ENCODE data around the gene SMDT1.
"Not testable (repeated sequence)": the region's sequence is repeated elsewhere in the genome, so short reads cannot be mapped to it uniquely, and the experiment has no call there.

SMDT1 gene

DNA sequence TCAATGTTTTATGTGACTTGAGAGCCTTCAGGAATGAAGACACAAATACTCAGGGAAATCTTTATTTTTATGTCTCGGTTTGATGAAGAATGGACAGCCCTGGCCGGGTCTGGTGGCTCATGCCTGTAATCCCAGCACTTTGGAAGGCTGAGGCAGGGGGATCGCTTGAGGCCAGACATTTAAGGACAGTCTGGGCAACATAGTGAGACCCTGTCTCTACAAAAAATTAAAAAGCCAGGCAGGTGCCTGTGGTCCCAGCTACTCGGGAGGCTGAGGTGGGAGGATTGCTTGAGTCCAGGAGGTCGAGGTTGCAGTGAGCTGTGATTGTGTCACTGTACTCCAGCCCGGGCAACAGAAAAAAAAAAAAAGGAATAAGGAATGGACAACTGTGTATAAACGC lies 8.0 kb upstream of the SMDT1 start:
- DNase-seq: not testable (repeated sequence)

DNA sequence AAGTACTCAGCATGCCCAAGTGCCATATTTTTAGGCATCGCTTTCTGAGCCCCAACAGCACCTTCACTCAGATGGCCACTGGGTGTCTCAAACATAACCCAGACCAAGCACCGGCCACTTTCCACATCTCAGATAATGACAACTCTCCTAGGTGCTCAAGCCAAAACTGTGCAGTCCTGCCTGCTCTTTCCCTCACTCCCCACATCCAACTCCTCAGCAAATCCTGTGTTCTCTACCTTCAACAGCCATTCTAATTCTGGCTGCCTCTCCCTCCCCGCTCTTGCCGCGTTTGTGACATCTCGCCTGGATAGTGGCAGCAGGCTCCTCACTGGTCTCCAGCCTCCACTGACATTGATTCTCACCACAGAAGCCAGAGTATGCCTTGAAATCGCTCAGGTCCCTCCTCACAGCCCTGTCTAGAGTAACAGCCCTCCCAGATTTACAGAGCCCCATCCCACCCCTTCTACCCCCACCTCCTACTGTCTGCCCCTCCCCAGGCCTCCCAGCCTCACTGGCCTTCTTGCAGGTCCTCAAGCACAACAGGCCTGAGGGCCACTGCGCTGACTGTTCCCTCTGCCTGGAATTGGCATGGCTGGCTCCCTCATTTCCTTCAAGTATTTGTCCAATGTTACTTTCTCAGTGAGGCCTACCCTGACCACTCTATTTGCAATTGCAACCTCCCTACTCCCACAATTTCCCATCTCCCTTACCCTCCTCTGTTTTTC lies 6.7 kb upstream of the SMDT1 start:
- no peak for DNase-seq

DNA sequence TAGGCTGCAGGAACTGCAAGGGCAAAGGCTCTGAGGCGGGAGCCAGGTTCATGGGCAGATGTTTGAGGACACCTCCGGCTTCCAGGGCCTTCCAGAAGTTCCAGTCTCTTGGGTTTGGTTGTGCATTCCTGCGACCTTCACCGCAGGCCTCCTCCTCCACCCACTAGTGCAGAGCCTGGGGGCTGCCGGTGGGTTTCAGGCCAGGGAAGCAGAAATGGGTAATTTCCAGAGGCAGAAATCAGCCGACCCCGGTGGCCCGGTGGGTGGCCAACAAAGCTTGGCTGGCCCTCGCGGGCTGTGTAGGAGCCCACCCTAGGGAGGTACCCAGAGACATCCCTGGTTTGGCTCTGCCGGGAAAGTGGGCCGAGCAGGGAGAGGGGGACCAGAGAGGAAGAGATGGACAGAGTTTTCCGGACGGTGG lies 5.9 kb upstream of the SMDT1 start:
- no peak for DNase-seq

DNA sequence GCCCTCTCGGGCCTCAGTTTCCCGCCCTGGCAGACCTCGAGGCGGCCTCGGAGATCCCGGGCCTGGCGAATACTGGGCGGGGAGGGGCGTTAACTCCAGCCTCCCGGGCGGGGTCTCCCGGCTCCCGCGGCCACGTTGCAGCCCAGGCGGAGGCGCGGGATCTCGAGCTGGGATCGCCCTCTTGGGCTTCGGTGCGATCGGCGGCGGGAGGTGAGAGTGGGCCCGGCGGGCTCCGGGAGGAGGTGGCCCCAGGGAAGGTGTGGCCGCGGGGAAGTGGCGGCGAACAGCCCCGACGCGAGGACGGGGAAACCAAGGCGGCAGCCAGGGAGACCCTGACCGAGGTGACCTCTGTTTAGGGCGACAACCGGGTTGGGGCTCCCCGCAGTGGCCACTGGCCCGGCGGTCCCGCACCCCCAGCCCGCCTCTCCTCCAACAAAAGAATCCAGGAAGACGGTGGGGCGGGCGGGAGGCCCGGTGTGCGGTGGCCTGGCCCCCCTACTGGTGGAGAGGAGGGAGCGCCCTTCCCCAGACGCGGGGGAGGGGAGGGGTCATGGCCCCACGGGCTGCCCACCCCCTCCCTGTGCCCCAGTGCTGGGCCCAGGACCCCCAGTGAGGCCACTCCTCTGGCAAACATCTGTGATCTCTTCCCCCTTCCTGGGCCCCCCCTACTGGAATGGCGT lies 5.2 kb upstream of the SMDT1 start, which contains the start of gene PHETA2:
PHETA2 (plus strand) TSS at position 117 of the 680 bp plus-strand sequence. CDS start 3,046 bp downstream, outside the sequence.
- no peak for DNase-seq

DNA sequence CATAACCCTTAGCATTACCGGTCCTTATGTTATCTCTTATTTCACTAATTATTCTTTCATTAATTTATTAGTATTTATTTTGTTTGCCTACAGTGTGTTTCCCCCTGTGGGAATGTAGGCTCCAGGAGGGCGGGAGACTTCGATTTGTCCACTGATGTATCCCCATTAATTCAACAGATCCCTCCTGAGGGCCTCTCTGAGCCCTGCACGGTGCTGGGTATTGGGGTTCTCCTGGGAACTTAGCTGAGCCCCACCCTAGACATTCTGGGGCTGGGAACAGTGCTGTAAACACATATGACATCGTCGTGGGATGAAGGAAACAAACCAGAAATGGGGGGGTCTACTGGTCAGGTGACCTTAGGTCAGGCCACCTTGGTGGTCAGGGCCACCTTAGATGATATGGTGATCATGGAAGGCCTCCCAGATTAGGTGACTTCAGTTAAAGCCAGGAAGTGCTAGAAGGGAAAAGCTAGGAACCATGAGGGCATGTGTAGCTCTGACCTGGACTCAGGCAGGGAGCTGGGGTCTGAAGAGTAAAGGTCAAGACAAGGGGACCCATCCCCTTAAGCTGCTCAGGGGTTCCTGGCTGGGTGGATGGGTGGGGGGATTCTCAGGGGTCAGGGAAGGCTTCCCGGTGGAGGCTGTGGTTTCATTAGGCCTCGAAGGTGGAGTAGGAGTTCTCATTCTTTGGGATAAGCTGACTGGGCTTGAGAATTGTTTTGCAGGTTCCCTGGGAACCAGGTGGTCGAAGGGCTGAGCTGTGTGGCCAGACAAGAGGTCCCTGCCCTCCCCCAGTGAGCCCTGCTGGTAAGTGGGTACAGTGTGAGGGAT lies 4.4 kb upstream of the SMDT1 start:
- no peak for DNase-seq

DNA sequence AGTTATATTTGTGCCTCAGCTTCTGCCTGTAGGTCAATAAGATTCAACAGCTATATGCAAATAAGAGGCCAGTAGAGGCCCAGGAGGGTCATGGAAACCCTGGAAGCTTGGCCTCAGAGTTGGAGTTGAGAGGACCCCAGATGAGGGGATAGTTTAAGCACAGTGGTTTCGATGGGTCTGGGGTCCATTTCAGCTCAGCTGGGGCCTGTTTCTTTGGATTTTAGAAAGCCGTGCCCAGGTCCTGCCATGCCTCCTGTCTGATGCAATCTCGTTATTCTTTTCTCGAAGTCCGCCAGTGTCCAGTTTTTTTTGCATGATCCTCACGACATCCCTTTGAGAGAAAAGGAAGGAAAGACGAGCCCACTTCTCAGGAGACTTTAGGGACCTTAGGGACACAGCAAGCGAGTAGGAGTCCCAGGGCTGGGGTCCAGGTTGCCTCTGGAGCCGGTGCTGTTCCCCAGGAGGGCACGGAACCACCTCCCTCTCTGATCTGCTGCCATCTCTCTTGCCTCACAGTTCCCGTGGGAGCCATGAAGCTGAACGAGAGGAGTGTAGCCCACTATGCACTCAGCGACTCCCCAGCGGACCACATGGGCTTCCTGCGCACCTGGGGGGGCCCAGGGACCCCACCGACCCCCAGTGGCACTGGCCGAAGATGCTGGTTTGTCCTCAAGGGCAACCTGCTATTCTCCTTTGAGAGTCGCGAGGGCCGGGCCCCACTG lies 2.6 kb upstream of the SMDT1 start:
- DNase-seq: no peak

DNA sequence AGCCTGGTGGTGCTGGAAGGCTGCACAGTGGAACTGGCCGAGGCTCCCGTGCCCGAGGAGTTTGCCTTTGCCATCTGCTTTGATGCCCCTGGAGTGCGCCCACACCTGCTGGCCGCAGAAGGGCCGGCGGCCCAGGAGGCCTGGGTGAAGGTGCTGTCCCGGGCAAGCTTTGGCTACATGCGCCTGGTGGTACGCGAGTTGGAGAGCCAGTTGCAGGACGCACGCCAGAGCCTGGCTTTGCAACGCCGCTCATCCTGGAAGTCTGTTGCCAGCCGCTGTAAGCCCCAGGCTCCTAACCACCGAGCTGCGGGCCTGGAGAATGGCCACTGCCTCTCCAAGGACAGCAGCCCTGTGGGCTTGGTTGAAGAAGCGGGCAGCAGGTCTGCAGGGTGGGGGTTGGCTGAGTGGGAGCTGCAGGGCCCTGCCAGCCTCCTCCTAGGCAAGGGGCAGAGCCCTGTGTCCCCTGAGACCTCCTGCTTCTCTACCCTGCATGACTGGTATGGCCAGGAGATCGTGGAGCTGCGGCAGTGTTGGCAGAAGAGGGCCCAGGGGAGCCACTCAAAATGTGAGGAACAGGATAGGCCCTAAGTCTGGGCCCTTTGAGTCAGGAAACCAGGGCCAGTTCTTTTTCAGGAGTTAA lies 1.9 kb upstream of the SMDT1 start:
- no peak for DNase-seq

DNA sequence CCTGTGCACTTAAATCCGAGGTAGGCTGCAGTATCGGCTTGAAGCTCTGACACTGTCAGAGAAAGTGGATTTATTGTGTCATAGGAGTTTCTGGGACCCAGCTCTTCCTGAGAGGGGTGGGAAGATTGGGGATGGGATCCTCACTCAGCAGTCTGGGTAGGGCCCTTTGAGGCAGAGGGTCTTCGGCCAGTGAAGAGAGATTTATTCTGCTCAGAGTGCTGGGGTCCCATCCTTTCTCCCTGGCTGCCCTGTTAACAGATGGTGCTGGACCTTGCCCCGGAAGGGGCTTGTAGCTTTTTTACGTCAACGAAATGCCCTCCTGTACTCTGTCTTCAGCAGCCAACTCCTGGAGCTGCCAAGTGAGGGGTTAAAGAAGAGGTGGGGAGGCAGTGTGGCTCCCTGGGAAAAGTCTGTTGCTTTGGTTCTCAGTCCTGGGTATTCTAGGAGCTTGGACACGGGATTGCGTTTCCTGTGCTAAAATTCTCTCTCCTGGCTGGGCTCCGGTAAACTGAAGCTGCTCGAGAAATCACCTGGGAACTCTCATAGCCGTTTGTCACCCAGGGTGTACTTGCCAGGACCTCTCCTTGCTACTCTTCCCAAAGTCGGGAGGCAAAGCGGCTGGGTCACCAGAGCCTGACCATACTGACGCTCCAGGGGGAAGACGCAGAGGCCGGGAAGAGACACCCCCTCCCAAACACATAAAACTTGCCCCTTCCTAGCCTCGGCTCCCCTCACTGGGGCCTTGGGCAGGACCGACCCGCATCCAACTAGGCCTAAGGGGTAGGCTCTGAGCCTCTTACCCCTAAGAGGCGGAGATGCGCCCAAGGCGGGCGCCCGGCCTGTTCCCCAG lies 806 bp upstream of the SMDT1 start:
- no peak for DNase-seq

DNA sequence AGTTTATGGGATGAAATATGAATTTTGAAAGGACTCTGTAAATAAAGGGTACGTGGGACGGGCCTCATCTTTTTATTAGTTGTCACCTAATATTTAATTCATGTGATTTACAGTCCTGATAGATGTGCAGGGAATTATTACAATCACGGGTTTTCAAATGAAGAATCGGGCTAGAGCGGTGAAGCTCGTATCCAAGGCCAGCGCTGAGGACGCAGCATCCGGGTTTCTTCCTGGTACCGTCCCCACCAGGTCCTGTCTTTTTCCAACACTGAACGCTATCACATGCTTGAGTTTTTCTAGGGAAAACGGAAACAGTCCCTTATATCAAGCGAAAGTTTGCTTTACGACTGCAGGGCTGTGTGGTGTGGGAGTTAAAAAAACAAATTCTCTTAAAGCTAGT lies 787 bp downstream of the SMDT1 start:
- peak; percentile 45 for DNase-seq

DNA sequence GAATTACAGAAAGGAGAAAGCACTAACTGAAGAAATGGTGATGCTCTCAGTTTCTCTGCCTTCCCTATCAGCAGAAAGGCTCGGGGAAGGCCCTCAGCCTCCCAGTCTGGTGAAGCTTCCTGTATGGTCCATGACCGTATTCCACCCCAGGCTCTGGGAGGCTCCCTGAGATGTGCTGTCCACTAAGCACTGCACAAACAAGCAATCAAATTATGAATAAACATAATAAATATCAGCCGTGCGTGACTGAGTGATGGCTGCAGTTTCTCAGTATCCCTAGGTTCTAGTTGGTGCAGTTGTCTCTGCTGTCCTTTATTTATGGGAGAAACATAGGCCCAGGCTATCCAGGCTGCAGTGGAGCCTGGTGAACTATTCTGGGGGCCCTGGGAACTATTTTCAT lies 3.6 kb downstream of the SMDT1 start:
- no peak for DNase-seq

DNA sequence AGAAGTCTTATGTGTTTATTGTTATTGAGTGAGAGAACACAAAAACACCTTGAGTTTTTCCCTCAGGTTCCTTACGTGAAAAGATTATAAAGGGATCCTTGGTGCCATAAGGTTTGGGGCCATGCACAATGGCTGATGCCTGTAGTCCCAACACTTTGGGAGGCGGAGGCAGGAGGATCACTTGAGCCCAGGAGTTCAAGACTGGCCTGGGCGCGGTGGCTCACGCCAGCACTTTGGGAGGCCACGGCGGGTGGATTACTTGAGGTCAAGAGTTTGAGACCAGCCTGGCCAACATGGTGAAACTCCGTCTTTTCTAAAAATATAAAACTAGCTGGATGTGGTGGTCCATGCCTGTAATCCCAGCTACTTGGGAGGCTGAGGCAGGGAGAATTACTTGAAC lies 5.4 kb downstream of the SMDT1 start:
- DNase-seq: no peak

DNA sequence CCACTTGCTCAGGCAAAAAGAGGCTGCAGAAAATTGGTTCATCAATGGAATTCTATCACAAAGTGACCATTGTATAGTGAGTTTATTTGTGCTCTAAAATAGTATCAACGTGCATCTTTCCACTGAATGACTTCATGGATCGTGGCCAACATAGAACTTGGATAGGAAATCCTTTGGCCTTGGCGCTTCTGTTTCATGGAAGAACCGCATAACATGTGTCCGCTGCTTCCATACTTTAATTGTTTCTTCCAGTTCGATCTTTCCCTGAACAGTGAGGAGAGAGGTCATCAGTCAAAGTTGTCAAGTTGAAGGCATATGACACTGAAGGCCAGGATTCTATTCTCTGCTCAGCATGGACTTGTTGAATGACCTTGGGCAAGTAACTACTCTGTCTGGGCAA lies 6.6 kb downstream of the SMDT1 start:
- DNase-seq: no peak

DNA sequence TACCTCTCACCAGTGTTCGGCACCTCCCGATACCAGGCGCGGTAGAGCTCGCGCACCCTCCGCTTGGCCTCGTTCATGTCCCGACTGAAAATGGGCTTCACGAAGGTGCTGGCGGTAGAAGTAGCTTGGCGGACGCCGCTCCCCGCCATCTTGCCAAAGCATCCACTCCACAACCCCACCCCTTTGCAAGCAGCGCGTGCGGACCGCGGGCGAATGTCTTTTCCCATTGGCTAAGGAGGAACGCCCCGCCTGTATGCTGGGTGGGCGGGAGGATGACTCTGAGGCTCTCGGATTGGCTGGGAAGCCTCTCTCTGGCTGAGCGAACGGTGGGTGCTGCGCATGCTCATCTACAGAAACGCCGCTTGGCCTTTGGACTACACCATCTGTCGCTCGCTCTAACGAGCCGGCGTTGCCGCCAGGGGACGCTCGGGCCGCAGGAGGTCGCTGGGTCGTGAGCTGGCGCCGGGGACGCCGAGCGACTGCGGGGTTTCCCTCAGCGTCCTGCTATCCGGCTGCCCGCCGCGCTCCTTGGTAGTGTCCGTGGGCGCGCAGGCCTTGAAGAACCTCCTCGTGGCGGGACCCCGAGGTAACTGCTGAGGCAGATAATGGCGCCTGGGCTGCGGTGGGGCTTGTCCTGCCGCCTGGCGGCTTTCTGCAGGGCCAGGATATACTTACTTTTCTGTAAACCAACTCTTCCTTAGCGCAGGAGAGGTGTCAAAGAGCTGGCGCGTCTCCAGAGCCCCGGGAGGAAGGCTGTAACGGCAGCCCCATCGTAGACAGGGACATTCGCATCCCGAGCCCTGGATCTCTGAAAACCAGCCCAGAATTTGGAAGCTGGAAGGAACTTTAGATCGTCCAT lies 11.3 kb downstream of the SMDT1 start, which contains the start of gene NDUFA6:
NDUFA6 (minus strand) TSS at position 177 of the 859 bp plus-strand sequence; CDS start at position 149, 28 bp downstream.
- peak; percentile 97 for DNase-seq

DNA sequence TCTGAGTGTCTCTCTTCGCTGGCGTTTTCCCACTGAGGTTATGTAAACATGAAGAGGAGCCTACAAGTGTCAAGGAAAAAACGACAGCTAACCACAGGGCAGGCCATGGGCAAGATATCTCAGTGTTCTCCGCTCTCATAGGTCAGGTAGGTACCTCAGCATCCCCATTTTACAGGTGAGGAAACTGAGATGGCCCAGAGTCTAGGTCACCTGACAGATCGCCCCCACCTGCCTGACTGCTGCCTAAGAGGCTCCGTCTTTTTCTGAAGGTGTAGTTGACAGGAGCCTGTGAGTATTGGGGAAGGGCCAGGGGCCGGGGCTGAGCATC lies 11.9 kb downstream of the SMDT1 start:
- DNase-seq: no peak

DNA sequence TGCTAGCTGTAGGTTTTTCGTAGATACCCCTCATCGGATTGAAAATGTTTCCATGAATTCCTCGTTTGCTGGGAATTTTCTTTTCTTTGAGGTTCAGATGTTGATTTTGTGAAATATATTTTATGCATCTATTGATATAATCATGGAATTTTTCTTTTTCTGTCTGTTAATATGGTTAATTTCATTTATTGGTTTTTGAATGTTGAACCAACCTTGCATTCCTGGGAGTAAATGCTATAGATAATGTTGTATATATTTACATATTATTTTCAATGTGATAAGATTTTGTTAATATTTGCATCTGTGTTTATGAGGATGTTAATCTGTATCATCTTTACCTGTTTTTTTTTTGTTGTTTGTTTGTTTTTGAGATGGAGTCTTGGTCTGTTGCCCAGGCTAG lies 21.7 kb downstream of the SMDT1 start:
- DNase-seq: no peak

DNA sequence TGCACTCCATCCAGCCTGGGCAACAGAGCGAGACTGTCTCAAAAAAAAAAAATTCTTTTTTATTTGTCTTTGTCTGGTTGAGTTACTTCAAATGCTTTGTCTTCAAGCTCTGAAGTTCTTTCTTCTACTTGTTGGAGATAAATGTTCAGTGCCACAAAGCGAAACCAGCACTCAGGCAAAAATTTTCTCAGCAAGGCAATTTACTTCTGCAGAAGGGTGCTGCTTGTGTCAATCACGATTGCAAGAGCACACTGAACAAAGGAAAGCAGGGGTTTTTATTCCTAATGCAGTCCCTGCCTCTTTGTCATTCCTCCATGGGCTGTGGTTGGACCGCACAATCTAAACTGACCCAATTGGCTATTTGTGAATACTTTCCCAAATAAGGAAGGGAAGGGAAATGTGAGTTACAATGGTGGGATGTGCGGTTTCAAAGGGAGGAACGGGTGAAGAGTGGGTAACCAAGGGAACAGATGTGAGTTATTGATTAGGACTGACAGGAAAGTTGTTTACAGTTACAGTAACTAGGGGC lies 24.9 kb downstream of the SMDT1 start:
- DNase-seq: not testable (repeated sequence)

DNA sequence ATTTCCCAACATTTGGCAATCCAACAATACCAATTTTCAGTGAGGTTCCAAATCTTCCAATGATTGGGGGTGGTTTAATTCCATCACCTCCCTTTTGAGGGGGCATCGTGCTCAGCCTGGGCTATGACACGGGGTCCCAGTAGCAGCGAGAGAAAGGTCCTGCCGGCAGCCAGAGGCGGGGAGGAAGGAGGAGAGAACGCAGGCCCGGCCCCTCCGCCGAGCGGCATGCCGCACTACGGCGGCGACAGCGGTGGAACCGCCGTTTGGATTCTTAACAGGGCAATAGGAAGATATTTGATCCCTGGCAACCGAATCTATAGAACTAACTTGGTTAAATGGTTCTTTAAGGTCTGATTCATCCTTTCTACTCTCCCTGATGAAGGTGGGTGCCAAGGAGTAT lies 29.3 kb downstream of the SMDT1 start:
- no peak for DNase-seq

DNA sequence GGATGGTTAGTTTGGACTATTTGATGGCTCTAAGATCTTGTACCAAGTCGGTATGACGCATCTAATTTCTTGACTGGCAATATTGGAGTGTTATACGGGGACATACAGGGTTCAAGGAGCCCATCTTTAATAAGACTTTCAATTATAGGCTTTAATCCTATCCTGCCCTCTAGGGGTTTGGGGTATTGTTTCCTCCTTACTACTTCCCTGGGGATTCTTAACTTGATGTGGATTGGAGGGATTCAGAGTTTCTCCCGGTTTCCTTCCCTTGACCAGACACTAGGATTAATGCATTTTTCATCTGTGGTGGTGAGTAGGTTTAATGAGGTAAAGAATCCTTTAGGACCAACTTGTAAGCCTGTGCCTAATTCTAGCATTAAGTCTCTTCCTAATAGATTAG lies 32.3 kb downstream of the SMDT1 start:
- no peak for DNase-seq

DNA sequence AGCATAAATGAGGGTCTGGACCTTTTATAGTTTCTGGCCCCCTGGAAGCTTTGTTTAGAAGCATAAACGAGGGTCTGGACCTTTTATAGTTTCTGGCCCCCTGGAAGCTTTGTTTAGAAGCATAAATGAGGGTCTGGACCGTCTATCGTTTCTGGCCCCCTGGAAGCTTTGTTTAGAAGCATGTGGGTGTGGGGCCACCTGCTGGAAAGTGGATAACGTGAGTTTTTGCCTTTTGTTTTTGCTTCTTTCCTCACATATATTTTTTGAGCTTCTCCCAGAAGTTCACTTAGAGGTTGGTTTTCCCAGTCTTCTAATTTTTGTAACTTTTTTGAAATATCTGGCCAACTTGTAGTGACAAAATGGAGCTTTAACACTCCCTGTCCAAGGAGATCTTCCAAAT lies 33.3 kb downstream of the SMDT1 start:
- DNase-seq: not testable (repeated sequence)

DNA sequence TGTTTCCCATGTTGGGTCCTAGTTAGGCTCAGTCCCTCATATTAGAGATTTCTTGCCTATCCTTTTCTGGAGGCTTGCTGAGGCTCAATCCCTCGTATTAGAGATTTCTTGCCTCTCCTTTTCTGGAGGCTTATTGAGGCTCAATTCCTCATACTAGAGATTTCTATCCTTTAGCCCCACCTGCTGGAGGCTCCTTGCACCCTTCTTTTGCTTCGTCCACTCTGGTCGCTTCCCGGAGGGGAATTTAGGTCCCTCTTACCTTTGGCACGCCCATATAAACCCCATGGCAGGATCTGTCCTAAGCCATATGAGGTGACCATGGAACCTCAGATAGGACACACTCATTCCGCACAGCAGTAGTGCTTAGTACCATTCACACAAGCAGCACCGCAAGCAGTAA lies 35.2 kb downstream of the SMDT1 start:
- no peak for DNase-seq
